Common myeloid progenitor, CD34-positive (primary cell): ENCODE measurements around the gene AKR7A3.

ENCODE experiments used
- CTCF ChIA-PET: fragments of 350-600 bp; sonication (Branson Sonifier 250); formaldehyde crosslinking; loops from one replicate; lab custom pipeline; 2021; ENCODE audit warnings: antibody characterized with exemption; lab: Charles Lee
- POLR2A ChIA-PET: fragments of 350-600 bp; sonication (Branson Sonifier 250); formaldehyde crosslinking; loops from one replicate; lab custom pipeline; 2021; ENCODE audit warnings: antibody characterized with exemption; lab: Charles Lee
- DNase-seq, 3 donors: peaks; one replicate each; pipeline versions ENCODE4 v3.0.0 to v3.0.0-alpha.2; 2013
- H3K27ac ChIP-seq, 2 experiments: 1 replicate in 1 of 2; 2 replicates in 1 of 2; pipeline ENCODE4 v1.7.0; 2013; ENCODE audit warnings: inconsistent platforms in 2 of 2, low read length in 2 of 2, mild to moderate bottlenecking in 2 of 2, low read depth in 1 of 2, moderate library complexity in 1 of 2; ENCODE audit not compliant: severe bottlenecking in 2 of 2, insufficient read depth in 1 of 2, poor library complexity in 1 of 2
- H3K27me3 ChIP-seq, 5 experiments: replicated peaks in 2 of 5; 1 replicate in 3 of 5; 2 replicates in 2 of 5; pipeline versions ENCODE4 v1.6.1 to v1.7.0; 2013; ENCODE audit warnings: low read length in 4 of 5, mild to moderate bottlenecking in 2 of 5, moderate library complexity in 2 of 5, inconsistent platforms in 1 of 5; ENCODE audit not compliant: insufficient read depth in 5 of 5, control insufficient read depth in 4 of 5
- H3K36me3 ChIP-seq, 4 experiments: 1 replicate in 2 of 4; 2 replicates in 2 of 4; pipeline versions ENCODE4 v1.6.1 to v1.7.0; 2013; ENCODE audit warnings: low read length in 3 of 4, control low read depth in 1 of 4, mild to moderate bottlenecking in 1 of 4; ENCODE audit not compliant: control insufficient read depth in 4 of 4, insufficient read depth in 4 of 4
- H3K4me1 ChIP-seq, 4 experiments: 1 replicate in 3 of 4; 2 replicates in 1 of 4; pipeline versions ENCODE4 v1.6.1 to v1.7.1; 2013; ENCODE audit warnings: low read length in 3 of 4, mild to moderate bottlenecking in 3 of 4, control low read depth in 1 of 4, inconsistent platforms in 1 of 4, moderate library complexity in 1 of 4; ENCODE audit not compliant: control insufficient read depth in 4 of 4, insufficient read depth in 4 of 4; ENCODE audit errors: control extremely low read depth in 1 of 4
- H3K4me3 ChIP-seq, 7 experiments: 1 replicate in 4 of 7; 2 replicates in 3 of 7; pipeline versions ENCODE4 v1.5.1 to v1.7.0; 2013; ENCODE audit warnings: mild to moderate bottlenecking in 7 of 7, low read length in 6 of 7, moderate library complexity in 6 of 7, inconsistent platforms in 2 of 7, low read depth in 2 of 7, control low read depth in 1 of 7; ENCODE audit not compliant: insufficient read depth in 4 of 7, control insufficient read depth in 1 of 7; ENCODE audit errors: extremely low read depth in 1 of 7
- H3K9me3 ChIP-seq, 5 experiments: 1 replicate in 4 of 5; 2 replicates in 1 of 5; pipeline versions ENCODE4 v1.6.1 to v1.7.1; 2013; ENCODE audit warnings: low read length in 4 of 5, mild to moderate bottlenecking in 2 of 5, inconsistent platforms in 1 of 5, low read depth in 1 of 5, moderate library complexity in 1 of 5; ENCODE audit not compliant: control insufficient read depth in 4 of 5, insufficient read depth in 2 of 5; ENCODE audit errors: control extremely low read depth in 1 of 5
- WGBS: methylation state at CpG from one replicate; pipeline ENCODE4 v1.1.5; 2013; ENCODE audit not compliant: insufficient coverage; 5-methylcytosine and 5-hydroxymethylcytosine counted together

AKR7A3 gene

GRCh38 chr1:19239876-19240275, 48.7 kb downstream of the AKR7A3 start:
- CTCF ChIA-PET = interaction anchor here (0.9 to 4.0 kb wide), 11 partner anchors 8 to 83 kb away, joined by 3 to 18 read pairs (median 7); partner anchors contain the start of genes EMC1 and MRTO4
- DNase-seq = no peak
- Histone ChIP-seq H3K4me1 (peaks cover 0 to 2% (median under 1%) of the 10 kb centered on the region in 4 experiments), H3K27ac (no peak overlapping the region), H3K9me3 (no peaks in the 10 kb centered on the region), H3K4me3 (no peak overlapping the region), H3K27me3 (no peaks in the 10 kb centered on the region), H3K36me3 (peaks cover 42 to 84% (median 72%) of the 10 kb centered on the region in 4 experiments)
- POLR2A ChIA-PET = no interaction called here
- WGBS = 100% methylated on average over 7 of the region's 7 CpGs

DNA sequence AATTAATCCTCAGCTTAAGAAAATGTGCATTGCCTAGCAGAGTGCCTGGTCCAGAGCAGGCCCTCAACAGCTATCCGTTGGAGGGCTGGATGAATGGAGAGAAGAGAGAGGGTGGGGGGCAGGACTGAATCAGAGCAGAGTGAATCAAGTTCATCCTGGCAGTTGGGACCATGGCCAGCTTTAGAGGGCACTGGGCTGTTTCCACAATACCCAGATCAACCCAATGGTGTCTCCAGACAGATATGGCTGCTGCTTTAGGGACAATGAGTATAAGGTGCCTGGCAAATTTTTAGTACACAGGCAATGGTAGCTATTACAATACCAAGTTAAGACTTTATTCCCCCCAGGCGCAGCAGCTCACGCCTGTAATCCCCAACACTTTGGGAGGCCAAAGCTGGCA, 54.3 kb downstream of the AKR7A3 start:
- H3K4me3 ChIP-seq = no peak overlapping the region
- 93% methylated on average over 3 of the region's 3 CpGs for WGBS
- H3K36me3 ChIP-seq = peaks cover 27 to 84% (median 74%) of the 10 kb centered on the region in 4 experiments
- H3K27me3 ChIP-seq = no peaks in the 10 kb centered on the region
- no peak overlapping the region for H3K27ac ChIP-seq
- DNase-seq = no peak
- H3K4me1 ChIP-seq = no peaks in the 10 kb centered on the region
- ChIA-PET POLR2A (interaction anchor here (0.8 kb wide), 1 partner anchor 15 kb away, joined by 3 read pairs; no protein-coding TSS in a partner anchor), CTCF (interaction anchor here (1.4 to 1.9 kb wide), 2 partner anchors 17 to 107 kb away, joined by 3 to 4 read pairs; partner anchors contain the start of genes EMC1 and MRTO4)
- no peaks in the 10 kb centered on the region for H3K9me3 ChIP-seq
